ENCODE data around the gene XYLT1.
A peak's percentile ranks its signal among the peaks of the same experiment; 100 is the strongest.
"Not testable (repeated sequence)": the region's sequence is repeated elsewhere in the genome, so short reads cannot be mapped to it uniquely, and the experiment has no call there.

Gene XYLT1

GRCh38 chr16:17470908-17471718, at the start of gene XYLT1:
Gene XYLT1, minus strand, starts transcription at chr16:17470960. Its CDS starts 164 bp downstream, at chr16:17470796.
- FAIRE-seq (no peak), DNase-seq (ENCODE audit: extremely low spot score, insufficient read length, low read depth) (peak; percentile 38)

GRCh38 chr16:17520111-17520510, 49.4 kb upstream of the XYLT1 start:
- DNase-seq (ENCODE audit: extremely low spot score, insufficient read length, low read depth) (no peak), FAIRE-seq (no peak)

- no peak for DNase-seq (ENCODE audit: extremely low spot score, insufficient read length, low read depth)
- FAIRE-seq = no peak
Measured at GRCh38 chr16:17519101-17519955, 48.6 kb upstream of the XYLT1 start.

GRCh38 chr16:17518441-17518840, 47.7 kb upstream of the XYLT1 start:
- DNase-seq (ENCODE audit: extremely low spot score, insufficient read length, low read depth) (no peak), FAIRE-seq (no peak)

GRCh38 chr16:17515421-17516210, 44.9 kb upstream of the XYLT1 start:
- DNase-seq (ENCODE audit: extremely low spot score, insufficient read length, low read depth) (no peak), FAIRE-seq (no peak)

- DNase-seq (ENCODE audit: extremely low spot score, insufficient read length, low read depth) (no peak), FAIRE-seq (no peak)
Measured at GRCh38 chr16:17512636-17513220, 42.0 kb upstream of the XYLT1 start.

GRCh38 chr16:17511340-17511739, 40.6 kb upstream of the XYLT1 start:
- no peak for FAIRE-seq
- no peak for DNase-seq (ENCODE audit: extremely low spot score, insufficient read length, low read depth)

GRCh38 chr16:17510567-17510966, 39.8 kb upstream of the XYLT1 start:
- DNase-seq (ENCODE audit: extremely low spot score, insufficient read length, low read depth) (no peak), FAIRE-seq (no peak)

- DNase-seq (ENCODE audit: extremely low spot score, insufficient read length, low read depth) (no peak), FAIRE-seq (no peak)
Measured at GRCh38 chr16:17509194-17509593, 38.4 kb upstream of the XYLT1 start.

- DNase-seq (ENCODE audit: extremely low spot score, insufficient read length, low read depth) = no peak
- no peak for FAIRE-seq
Measured at GRCh38 chr16:17508303-17508702, 37.5 kb upstream of the XYLT1 start.

- not testable (repeated sequence) for FAIRE-seq; DNase-seq (ENCODE audit: extremely low spot score, insufficient read length, low read depth)
Measured at GRCh38 chr16:17507516-17507915, 36.8 kb upstream of the XYLT1 start.

- not testable (repeated sequence) for FAIRE-seq; DNase-seq (ENCODE audit: extremely low spot score, insufficient read length, low read depth)
Measured at GRCh38 chr16:17505828-17506227, 35.1 kb upstream of the XYLT1 start.

- FAIRE-seq = no peak
- DNase-seq (ENCODE audit: extremely low spot score, insufficient read length, low read depth) = no peak
Measured at GRCh38 chr16:17504050-17504449, 33.3 kb upstream of the XYLT1 start.

GRCh38 chr16:17503331-17503730, 32.6 kb upstream of the XYLT1 start:
- DNase-seq (ENCODE audit: extremely low spot score, insufficient read length, low read depth) = no peak
- no peak for FAIRE-seq

- FAIRE-seq (no peak), DNase-seq (ENCODE audit: extremely low spot score, insufficient read length, low read depth) (no peak)
Measured at GRCh38 chr16:17501321-17501720, 30.6 kb upstream of the XYLT1 start.

GRCh38 chr16:17499223-17499902, 28.6 kb upstream of the XYLT1 start:
- DNase-seq (ENCODE audit: extremely low spot score, insufficient read length, low read depth) = no peak
- no peak for FAIRE-seq

- FAIRE-seq (no peak), DNase-seq (ENCODE audit: extremely low spot score, insufficient read length, low read depth) (no peak)
Measured at GRCh38 chr16:17497648-17498047, 26.9 kb upstream of the XYLT1 start.

- no peak for DNase-seq (ENCODE audit: extremely low spot score, insufficient read length, low read depth)
- FAIRE-seq = no peak
Measured at GRCh38 chr16:17496891-17497290, 26.1 kb upstream of the XYLT1 start.

GRCh38 chr16:17493012-17493411, 22.3 kb upstream of the XYLT1 start:
- FAIRE-seq = no peak
- no peak for DNase-seq (ENCODE audit: extremely low spot score, insufficient read length, low read depth)
